Caco-2 (cell line): Measurements from ENCODE around the gene LARGE2. TPM values are rescaled to one million over a fixed set of nuclear protein-coding genes. Genes with fewer than 3 reads are reported as not detected.

Experiments
- BruUV-seq: library from RNA; stranded (reverse); fragments of 400-500 nt; replicated peaks from 2 replicates; lab custom pipeline; 2021; lab: Mats Ljungman, UMichigan
- CTCF ChIA-PET: fragments of 300-600 bp; sonication (Branson Sonifier 250); formaldehyde crosslinking; loops from one replicate; lab custom pipeline; 2022; ENCODE audit warnings: antibody characterized with exemption; lab: Charles Lee
- POLR2A ChIA-PET: fragments of 300-600 bp; sonication (Branson Sonifier 250); formaldehyde crosslinking; loops from one replicate; lab custom pipeline; 2022; ENCODE audit warnings: antibody characterized with exemption; lab: Charles Lee
- DNase-seq, 2 experiments: peaks; one replicate each; pipeline versions ENCODE4 v3.0.0 to v3.0.0-alpha.2; 2020 to 2022
- H3K27me3 ChIP-seq: replicated peaks from 2 replicates; pipeline ENCODE4 v1.6.0; 2011; ENCODE audit warnings: low read length; ENCODE audit not compliant: control insufficient read depth, insufficient read depth
- H3K36me3 ChIP-seq: 2 replicates; pipeline ENCODE4 v1.5.1; 2011; ENCODE audit warnings: low read length; ENCODE audit not compliant: control insufficient read depth, insufficient read depth
- H3K4me1 ChIP-seq: fragments of 250-450 bp; sonication (Bioruptor Pico); 2 replicates; pipeline ENCODE4 v1.5.1; 2020; ENCODE audit warnings: mild to moderate bottlenecking
- H3K4me3 ChIP-seq: 2 replicates; pipeline ENCODE4 v1.5.1; 2011; ENCODE audit warnings: low read depth, mild to moderate bottlenecking, control low read depth, low read length
- H3K9me3 ChIP-seq: fragments of 250-450 bp; sonication (Bioruptor Pico); 2 replicates; pipeline ENCODE4 v1.5.1; 2020; ENCODE audit warnings: mild to moderate bottlenecking, moderate library complexity
- H3K27ac Mint-ChIP-seq: one replicate; pipeline ENCODE4 v1.8.0; 2022; ENCODE audit warnings: mixed read lengths; ENCODE audit not compliant: unreplicated experiment
- H3K27me3 Mint-ChIP-seq: one replicate; pipeline ENCODE4 v1.8.0; 2022; ENCODE audit warnings: mixed read lengths; ENCODE audit not compliant: insufficient read depth, unreplicated experiment
- H3K36me3 Mint-ChIP-seq: one replicate; pipeline ENCODE4 v1.8.0; 2022; ENCODE audit warnings: mild to moderate bottlenecking, mixed read lengths; ENCODE audit not compliant: insufficient read depth, unreplicated experiment
- H3K4me1 Mint-ChIP-seq: one replicate; pipeline ENCODE4 v1.8.0; 2022; ENCODE audit warnings: low read depth, mixed read lengths; ENCODE audit not compliant: unreplicated experiment
- H3K4me3 Mint-ChIP-seq: one replicate; pipeline ENCODE4 v1.8.0; 2022; ENCODE audit warnings: mild to moderate bottlenecking, moderate library complexity, mixed read lengths; ENCODE audit not compliant: unreplicated experiment
- H3K9me3 Mint-ChIP-seq: one replicate; pipeline ENCODE4 v1.8.0; 2022; ENCODE audit warnings: mixed read lengths; ENCODE audit not compliant: unreplicated experiment
- CTCF ChIP-seq, 2 experiments: fragments of 200-600 bp in 1 of 2; IDR thresholded peaks; 1 replicate in 1 of 2; 2 replicates in 1 of 2; pipeline versions ENCODE4 v1.5.1 to v1.8.0; 2011 to 2022; ENCODE audit warnings: antibody characterized with exemption in 1 of 2, control low read depth in 1 of 2, inconsistent platforms in 1 of 2, low read depth in 1 of 2, low read length in 1 of 2, mild to moderate bottlenecking in 1 of 2, moderate library complexity in 1 of 2; ENCODE audit not compliant: insufficient read depth in 1 of 2, severe bottlenecking in 1 of 2, unreplicated experiment in 1 of 2
- intact Hi-C: fragments of 100-400 bp; cut with micrococcal nuclease; formaldehyde crosslinking; loops from one replicate; pipeline ENCODE4 v1.10.0; 2022; ENCODE audit not compliant: unreplicated experiment
- total RNA-seq: library from RNA; stranded (reverse); gene quantifications from 2 replicates; pipeline ENCODE4 v1.2.3, GENCODE V29; 2022

The LARGE2 gene
- total RNA-seq, 1 experiment from 2014 or later: 67.4 TPM

- H3K27me3 Mint-ChIP-seq: no peaks in the 10 kb centered on the region
- POLR2A ChIA-PET: interaction anchor here (0.6 kb wide), 1 partner anchor 55 kb away, joined by 3 read pairs; no protein-coding TSS in a partner anchor
- no TSS peak for BruUV-seq
- no peak overlapping the region for H3K27ac Mint-ChIP-seq
- H3K4me3 Mint-ChIP-seq: no peak overlapping the region
- Histone ChIP-seq H3K36me3 (peaks cover 3% of the 10 kb centered on the region), H3K4me1 (peaks cover 12% of the 10 kb centered on the region; the same call in 1 of the 2 replicates), H3K9me3 (no peaks in the 10 kb centered on the region), H3K4me3 (no peak overlapping the region), H3K27me3 (no peaks in the 10 kb centered on the region)
- H3K36me3 Mint-ChIP-seq: peaks cover 10% of the 10 kb centered on the region
- H3K4me1 Mint-ChIP-seq: no peaks in the 10 kb centered on the region
- TF ChIP-seq CTCF (IDR thresholded peaks at IDR 0.05; ENCODE audit: insufficient read depth in 1 of 2, low read depth in 1 of 2, low read length in 1 of 2, severe bottlenecking in 1 of 2, unreplicated experiment in 1 of 2): no peak
- CTCF ChIA-PET: interaction anchor here (0.6 kb wide), 1 partner anchor 147 kb away, joined by 3 read pairs; no protein-coding TSS in a partner anchor
- DNase-seq: no peak
- no peaks in the 10 kb centered on the region for H3K9me3 Mint-ChIP-seq
- intact Hi-C loops: no loop called here
Observed at GRCh38 chr11:45881708-45882368, 40.6 kb upstream of the LARGE2 start.

GRCh38 chr11:45884596-45885185, 37.8 kb upstream of the LARGE2 start:
- H3K36me3 Mint-ChIP-seq: peaks cover 10% of the 10 kb centered on the region
- no peak for TF ChIP-seq CTCF (IDR thresholded peaks at IDR 0.05; ENCODE audit: insufficient read depth in 1 of 2, low read depth in 1 of 2, low read length in 1 of 2, severe bottlenecking in 1 of 2, unreplicated experiment in 1 of 2)
- no peaks in the 10 kb centered on the region for H3K36me3 ChIP-seq
- peak overlapping the region; percentile 63 for H3K4me3 Mint-ChIP-seq
- no peak for DNase-seq
- POLR2A ChIA-PET: interaction anchor here (0.5 kb wide), 1 partner anchor 152 kb away, joined by 3 read pairs; no protein-coding TSS in a partner anchor
- peaks cover 8% of the 10 kb centered on the region; the same call in 1 of the 2 replicates for H3K4me1 ChIP-seq
- H3K9me3 Mint-ChIP-seq: no peaks in the 10 kb centered on the region
- H3K27ac Mint-ChIP-seq: peak overlapping the region; percentile 43
- H3K27me3 ChIP-seq: no peaks in the 10 kb centered on the region
- H3K4me3 ChIP-seq: no peak overlapping the region; the same call in 1 of the 2 replicates
- H3K9me3 ChIP-seq: no peaks in the 10 kb centered on the region
- no peaks in the 10 kb centered on the region for H3K4me1 Mint-ChIP-seq
- no peaks in the 10 kb centered on the region for H3K27me3 Mint-ChIP-seq
- intact Hi-C loops: loop anchor here (1.0 kb wide), 2 partner anchors 15 to 37 kb away; partner anchors contain the start of gene CRY2
- BruUV-seq: no TSS peak
- CTCF ChIA-PET: no interaction called here

DNA sequence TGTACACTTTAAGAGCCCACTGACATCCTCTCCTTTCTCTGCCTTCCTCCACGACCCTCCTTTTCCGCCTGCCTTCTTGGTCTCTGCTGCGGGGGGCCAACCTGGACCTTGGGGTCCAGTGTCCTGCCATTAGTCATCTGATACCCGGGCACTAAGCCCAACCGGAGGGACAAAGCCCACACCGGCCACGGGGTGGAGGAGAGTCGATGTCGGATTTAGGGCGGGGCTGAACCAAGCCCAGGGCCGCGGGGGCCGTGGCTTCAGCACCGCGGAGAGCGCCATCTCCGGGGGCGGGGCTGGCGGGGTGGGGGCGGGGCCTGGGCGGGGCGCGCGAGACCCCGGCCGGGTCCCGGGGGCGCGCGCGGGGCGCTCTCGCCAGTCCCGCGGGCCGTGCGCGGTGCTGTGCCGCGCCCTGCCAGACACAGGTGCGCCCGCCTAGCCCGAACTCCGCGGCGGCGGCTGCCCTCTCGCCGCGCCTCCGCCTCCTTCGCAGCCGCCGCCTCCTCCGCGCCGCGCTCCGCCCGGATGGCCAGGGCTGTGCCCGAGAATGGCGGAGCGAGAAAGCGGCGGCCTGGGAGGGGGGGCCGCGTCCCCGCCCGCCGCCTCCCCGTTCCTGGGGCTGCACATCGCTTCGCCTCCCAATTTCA, 37.1 kb upstream of the LARGE2 start, which contains the start of gene MAPK8IP1:
Gene MAPK8IP1, plus strand, starts transcription at position 378 of the 647 bp plus-strand sequence. Its CDS starts 170 bp downstream, at position 548.
- H3K27ac Mint-ChIP-seq: peak within 1 kb of the TSS; percentile 43

More for the DNA sequence above, 37.1 kb upstream of the LARGE2 start, which contains the start of gene MAPK8IP1:
- ChIA-PET CTCF (no interaction called here), POLR2A (interaction anchor here (0.5 kb wide), 1 partner anchor 151 kb away, joined by 3 read pairs; no protein-coding TSS in a partner anchor)
- DNase-seq: peak; percentile 67 to 79
- TF ChIP-seq CTCF (IDR thresholded peaks at IDR 0.05; ENCODE audit: insufficient read depth in 1 of 2, low read depth in 1 of 2, low read length in 1 of 2, severe bottlenecking in 1 of 2, unreplicated experiment in 1 of 2): peak in 1 of 2 experiments; percentile 10
- H3K36me3 ChIP-seq: no peaks in the 10 kb centered on the region
- H3K27me3 ChIP-seq: no peaks in the 10 kb centered on the region
- no TSS peak for BruUV-seq
- H3K4me1 Mint-ChIP-seq: no peaks in the 10 kb centered on the region
- H3K9me3 ChIP-seq: no peaks in the 10 kb centered on the region
- peak within 1 kb of the TSS; percentile 63 for H3K4me3 Mint-ChIP-seq
- H3K27me3 Mint-ChIP-seq: no peaks in the 10 kb centered on the region
- intact Hi-C loops: loop anchor here (1.0 kb wide), 2 partner anchors 14 to 38 kb away; partner anchors contain the start of gene CRY2
- H3K4me1 ChIP-seq: peaks cover 4% of the 10 kb centered on the region; the same call in 1 of the 2 replicates
- peak within 1 kb of the TSS; percentile 56 for H3K4me3 ChIP-seq
- H3K9me3 Mint-ChIP-seq: no peaks in the 10 kb centered on the region
- peaks cover 10% of the 10 kb centered on the region for H3K36me3 Mint-ChIP-seq
